HG03342 (cell line): ENCODE measurements around the gene KCNJ15.

Experiments
- ATAC-seq: cut with Tn5 transposase; IDR thresholded peaks from one replicate; pipeline ENCODE4 v1.9.1; 2021; ENCODE audit warnings: mild to moderate bottlenecking, moderate library complexity; ENCODE audit not compliant: unreplicated experiment

Gene KCNJ15

GRCh38 chr21:38352536-38353219 is 95.9 kb downstream of the KCNJ15 start:
- ATAC-seq, result no peak

- ATAC-seq, result no peak
Observed at GRCh38 chr21:38354231-38354630, 97.4 kb downstream of the KCNJ15 start.

- ATAC-seq, result no peak
Observed at GRCh38 chr21:38354746-38355145, 98.0 kb downstream of the KCNJ15 start.

GRCh38 chr21:38355353-38355752 is 98.6 kb downstream of the KCNJ15 start:
- ATAC-seq, result no peak

GRCh38 chr21:38355992-38356781 is 99.4 kb downstream of the KCNJ15 start:
- ATAC-seq, result no peak
